DMS153 (cell line): ENCODE data around the gene CDHR5.
"Not testable (repeated sequence)": the region's sequence is repeated elsewhere in the genome, so short reads cannot be mapped to it uniquely, and the experiment has no call there.

Experiments used
- DNase-seq: peaks from one replicate; lab custom pipeline; 2025; lab: John Stamatoyannopoulos, UW

Gene CDHR5, protein sequence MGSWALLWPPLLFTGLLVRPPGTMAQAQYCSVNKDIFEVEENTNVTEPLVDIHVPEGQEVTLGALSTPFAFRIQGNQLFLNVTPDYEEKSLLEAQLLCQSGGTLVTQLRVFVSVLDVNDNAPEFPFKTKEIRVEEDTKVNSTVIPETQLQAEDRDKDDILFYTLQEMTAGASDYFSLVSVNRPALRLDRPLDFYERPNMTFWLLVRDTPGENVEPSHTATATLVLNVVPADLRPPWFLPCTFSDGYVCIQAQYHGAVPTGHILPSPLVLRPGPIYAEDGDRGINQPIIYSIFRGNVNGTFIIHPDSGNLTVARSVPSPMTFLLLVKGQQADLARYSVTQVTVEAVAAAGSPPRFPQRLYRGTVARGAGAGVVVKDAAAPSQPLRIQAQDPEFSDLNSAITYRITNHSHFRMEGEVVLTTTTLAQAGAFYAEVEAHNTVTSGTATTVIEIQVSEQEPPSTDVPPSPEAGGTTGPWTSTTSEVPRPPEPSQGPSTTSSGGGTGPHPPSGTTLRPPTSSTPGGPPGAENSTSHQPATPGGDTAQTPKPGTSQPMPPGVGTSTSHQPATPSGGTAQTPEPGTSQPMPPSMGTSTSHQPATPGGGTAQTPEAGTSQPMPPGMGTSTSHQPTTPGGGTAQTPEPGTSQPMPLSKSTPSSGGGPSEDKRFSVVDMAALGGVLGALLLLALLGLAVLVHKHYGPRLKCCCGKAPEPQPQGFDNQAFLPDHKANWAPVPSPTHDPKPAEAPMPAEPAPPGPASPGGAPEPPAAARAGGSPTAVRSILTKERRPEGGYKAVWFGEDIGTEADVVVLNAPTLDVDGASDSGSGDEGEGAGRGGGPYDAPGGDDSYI

DNA sequence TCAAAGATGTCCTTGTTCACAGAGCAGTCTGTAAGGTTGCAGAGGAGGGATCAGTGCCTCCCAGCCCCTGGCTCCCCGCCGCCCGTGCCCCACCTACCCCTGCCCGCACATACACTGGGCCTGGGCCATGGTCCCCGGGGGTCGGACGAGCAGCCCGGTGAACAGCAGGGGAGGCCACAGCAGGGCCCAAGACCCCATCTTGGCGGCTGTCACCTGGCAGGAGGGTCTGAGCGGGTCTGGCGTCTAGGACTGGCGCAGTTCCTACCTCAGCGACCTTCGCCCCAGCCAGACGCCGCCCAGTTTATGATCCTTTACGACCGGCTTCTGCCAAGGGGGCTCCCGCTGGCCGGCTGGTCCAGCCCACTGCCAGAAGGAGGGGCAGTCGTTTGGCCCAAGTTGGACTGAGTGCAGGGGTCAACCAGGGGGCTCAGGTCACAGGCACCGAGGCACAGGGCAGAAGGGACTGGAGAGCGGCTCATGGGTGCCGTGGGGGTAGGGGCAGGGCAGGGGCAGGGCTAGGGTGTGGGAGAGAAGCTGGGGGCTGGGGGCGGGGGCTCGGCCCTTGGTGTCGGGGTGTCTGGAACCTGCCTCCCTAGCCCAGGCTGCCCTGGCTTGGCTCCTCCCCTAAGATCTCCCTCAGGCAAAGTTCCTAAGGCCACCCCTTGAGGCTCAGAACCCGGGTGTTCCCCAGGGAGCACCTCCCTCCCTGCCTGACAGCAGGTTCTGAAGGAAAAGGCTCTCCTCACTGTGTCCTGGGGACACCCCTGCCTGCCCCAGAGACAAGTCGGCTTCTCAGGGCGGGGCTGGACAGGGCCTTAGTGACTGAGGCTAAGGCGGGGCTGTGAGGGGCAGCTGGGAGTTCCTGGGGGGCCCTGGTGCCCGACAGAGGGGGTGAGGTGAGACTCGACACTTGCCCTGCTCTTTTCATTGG lies at the start of gene CDHR5:
TSS of gene CDHR5 (minus strand) at position 251 of the 931 bp plus-strand sequence. CDS start at position 198, 53 bp downstream.
- DNase-seq, result no peak

DNA sequence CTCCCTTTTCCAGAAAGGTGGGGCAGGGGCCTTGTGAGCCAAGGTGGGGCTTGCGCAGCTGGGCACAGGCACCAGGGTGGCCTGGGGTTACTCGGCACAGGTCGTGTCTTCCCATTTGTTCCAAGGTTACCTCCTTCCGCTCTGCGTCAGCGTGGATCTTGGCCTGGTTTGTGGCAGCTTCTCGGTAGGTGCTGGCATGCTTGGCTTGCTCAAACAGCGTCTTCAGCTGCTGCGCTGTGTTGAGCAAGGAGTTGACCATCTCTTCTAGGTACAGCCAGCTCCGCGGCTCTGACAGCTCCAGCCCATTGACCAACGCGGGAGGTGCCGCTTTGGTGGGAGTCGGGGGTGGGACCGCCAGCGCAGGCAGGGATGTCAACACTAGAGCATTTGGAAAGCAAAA lies 49.7 kb upstream of the CDHR5 start:
- DNase-seq, result no peak

DNA sequence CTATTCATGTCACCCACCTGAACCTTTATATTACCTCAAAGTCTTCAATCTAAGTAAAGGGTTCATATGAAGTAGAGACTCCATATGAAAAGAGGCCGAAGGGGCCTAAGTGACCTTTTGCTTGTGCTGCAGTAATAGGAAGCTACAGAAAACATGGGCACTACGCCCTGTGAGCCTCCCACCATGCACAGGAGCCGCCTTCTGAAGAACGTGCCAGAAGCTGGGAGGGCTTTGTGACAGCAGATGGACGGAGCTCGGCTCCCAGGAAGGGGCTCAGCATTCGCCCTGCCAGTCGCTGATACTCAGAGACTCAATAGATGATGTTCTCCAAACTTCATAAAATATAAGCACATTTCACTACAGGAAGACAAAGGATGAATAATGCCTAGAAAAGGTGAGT lies 49.1 kb upstream of the CDHR5 start:
- no peak for DNase-seq

DNA sequence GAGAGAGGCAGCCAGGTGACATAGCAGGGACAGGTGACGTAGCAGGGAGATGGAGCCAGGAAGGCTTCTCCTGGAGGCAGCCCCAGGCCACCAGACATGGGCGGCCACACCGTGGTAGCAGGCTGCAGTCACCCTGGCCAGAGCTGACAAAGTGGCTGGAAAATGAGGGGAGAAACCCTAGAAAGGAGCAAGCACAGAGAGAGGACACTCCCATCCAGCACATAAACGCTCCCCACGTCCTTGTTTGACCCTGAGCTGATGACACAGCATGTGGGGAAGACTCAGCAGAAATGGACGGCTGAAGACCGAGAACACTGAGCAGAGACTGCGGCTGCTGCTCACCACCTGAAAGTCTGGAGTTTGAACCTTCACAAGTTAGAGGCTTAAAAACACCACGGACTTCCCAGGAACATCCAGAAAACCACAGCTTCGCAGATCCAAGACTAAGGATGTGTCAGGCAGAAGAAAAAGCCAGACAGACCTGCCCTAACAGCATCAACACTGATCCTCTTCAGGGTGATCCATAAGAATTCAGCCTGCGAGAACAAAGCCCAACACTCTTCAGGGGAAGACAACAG lies 41.0 kb upstream of the CDHR5 start:
- DNase-seq, result no peak

DNA sequence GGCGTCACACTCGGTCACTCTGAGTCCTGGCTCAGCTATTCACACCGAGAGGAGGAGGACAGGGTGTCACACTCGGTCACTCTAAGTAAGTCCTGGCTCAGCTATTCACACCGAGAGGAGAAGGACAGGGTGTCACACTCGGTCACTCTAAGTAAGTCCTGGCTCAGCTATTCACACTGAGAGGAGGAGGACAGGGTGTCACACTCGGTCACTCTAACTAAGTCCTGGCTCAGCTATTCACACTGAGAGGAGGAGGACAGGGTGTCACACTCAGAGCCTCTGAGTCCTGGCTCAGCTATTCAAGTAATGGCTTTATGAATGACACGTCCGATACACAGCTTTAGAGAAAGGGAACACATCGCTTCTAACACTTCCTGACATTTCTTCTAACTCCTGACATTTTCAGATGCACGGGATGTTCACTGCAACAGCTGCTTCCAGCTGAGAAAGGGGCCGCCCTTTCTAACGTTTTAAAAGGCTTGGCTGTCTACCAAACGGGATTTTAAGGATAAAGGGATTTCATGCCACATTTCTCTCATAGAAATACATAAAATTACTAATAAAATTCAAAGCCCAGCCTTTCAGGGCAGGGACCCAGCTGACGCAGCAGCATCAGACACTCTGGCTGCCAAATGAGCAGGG lies 40.4 kb upstream of the CDHR5 start:
- no peak for DNase-seq

DNA sequence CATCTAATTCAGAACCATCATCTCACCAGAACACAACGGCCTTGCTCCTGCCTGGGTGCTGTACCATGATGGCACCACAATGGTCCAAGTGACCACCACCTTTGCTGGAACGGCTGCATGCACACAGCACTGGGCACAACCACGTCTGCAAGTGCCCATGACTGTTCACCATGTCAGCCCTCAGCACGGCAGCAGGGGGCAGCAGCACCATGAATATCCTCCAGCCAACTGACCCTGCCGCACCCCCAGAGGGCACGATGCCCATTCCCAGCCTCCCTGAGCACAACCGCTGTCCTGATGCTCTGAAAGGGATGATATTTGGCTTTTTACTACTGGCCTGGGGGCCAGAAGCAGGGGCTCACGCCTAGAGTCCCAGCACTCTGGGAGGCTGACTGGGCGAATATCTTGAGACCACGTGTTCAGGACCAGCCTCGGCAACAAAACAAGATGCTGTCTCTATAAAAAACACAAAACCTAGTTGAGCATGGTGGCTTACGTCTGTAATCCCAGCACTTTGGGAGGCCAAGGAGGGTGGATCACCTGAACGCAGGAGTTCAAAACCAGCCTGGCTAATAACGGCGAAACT lies 38.0 kb upstream of the CDHR5 start:
- peak; percentile 2 for DNase-seq

DNA sequence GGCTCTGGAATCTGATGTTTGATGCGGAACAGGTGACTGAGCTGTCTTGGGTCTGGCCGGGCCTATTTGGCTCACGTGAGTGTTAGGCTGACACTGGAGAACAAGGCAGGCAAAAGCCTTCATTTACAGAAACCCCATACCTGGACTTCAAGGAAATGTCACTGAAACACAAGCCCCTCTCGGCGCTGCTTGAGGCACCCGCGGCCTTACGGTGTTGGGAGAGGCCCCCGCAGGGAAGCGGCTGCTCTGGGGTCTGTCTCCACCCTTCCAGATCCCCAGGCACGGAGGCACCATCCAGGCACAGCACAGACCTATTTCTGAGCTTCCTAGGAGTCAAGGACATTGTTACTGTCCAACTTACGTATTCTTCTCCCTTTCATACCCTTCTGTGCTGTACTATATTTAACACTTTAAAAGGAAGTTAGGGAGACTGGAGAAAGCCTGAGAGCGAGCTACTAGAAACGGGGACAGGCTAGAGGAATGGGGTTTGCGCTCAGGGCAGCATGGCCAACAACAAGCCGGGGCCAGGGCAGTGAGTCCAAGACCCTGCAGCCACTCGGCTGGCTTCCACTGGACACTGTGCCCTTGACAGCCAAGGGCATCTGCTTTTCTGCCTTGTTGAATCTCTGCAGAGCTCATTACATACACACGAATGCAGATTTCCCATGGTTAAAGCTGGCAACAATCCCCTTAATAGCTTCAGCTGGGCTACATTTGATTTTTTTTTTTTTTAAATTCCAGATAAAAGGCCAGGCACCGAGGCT lies 36.1 kb upstream of the CDHR5 start:
- DNase-seq, result no peak

DNA sequence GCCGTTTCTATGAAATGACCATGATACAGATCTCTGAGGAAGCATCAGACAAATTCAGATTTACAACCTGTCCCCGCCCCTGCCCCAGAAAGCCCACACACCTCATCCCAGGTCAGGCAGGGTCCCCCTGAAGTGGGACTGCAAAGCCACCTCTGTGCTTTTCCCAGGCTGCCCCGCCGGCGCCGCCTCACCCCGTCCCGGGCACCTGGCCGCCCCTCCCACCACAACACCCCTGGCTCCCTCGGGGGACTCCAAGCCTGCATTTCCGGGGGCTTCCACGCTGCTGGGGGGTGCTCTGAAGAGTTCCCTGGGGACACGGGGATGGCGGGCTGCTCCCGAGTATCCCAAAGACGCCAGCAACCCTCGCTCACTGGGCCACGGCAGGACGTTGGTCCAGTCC lies 35.5 kb upstream of the CDHR5 start:
- DNase-seq, result no peak

DNA sequence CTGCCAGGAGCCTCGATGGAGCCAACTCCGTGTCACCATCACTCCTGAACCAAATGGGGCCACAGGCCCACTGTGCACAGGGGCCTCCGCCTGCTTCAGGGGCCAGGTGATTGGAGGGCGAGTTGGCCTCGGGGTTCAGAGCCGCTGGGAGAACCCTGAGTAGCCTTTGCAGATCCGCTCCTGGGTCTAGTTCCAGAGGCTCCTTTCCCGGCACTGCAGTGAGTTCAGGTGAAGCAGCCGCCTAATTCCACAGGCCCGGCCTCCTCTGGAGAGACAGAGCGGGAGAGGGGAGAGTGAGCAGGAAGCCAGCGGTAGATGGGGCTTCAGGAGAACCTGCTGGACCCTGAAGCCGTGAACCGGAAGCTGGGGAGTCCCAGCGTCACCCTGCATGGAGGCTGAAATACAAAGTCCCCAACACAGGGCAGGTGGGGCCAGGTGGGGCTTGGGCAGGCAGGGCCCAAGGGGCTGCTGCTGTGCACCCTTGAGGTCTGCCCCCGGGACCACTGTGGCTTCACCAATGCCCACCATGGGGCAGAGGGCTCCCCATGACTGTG lies 34.9 kb upstream of the CDHR5 start:
- no peak for DNase-seq

DNA sequence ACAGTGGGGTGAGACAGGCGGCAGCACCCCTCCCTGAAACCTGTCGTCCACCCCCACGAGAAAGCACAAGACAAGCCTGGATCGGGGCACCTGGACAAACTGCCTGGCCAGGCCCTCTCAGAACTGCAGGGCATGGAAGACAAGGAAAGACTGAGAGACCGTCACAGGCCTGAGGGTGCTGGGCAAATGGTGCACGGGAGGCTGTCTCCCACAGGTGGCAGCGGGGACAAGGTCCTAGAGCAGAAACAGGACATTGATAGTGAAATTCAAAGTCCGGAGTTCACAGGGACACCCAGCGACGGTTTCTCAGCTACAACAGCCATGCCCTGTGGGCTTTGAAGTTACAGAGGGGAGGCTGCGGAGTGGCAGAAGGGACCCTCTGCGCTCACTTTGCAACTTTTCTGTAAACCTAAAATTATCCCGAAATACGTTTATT lies 33.0 kb upstream of the CDHR5 start:
- DNase-seq, result no peak

DNA sequence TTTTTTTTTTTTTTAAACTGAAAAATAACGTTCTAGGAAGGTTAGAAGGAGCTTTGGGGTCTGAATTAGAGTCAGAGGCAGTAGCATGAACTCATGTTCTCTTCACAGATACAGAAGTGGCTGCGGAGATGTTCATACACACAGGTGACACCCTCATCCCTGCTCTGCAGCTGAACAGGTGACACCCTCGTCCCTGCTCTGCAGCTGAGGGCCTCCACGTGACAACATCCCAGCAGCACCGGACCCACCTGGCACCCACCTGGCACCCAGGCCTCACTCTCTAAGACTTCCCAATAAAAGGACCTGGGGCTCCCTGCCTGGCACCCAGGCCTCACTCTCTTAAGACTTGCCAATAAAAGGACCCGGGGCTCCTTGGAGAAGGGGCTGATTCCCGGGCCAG lies 32.1 kb upstream of the CDHR5 start:
- DNase-seq, result no peak

DNA sequence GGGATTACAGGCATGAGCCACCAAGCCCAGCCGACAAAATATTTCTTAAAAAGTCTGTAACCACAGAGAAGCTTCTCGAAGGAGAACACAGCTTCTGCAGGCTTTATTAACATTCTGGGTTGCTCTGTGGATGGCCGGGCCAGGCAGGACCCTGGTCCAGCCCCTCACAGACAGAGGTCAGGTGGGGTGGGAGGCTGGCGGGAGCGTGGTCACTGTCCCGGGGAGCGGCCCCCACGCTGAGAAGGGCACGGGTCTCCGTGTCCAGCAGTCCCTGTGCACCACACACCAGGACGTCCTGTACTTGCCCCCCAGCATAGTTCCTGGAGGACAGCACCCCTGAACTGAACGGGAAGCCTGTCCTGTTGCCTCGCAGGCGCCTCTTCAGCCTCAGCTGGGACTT lies 31.7 kb upstream of the CDHR5 start:
- no peak for DNase-seq

DNA sequence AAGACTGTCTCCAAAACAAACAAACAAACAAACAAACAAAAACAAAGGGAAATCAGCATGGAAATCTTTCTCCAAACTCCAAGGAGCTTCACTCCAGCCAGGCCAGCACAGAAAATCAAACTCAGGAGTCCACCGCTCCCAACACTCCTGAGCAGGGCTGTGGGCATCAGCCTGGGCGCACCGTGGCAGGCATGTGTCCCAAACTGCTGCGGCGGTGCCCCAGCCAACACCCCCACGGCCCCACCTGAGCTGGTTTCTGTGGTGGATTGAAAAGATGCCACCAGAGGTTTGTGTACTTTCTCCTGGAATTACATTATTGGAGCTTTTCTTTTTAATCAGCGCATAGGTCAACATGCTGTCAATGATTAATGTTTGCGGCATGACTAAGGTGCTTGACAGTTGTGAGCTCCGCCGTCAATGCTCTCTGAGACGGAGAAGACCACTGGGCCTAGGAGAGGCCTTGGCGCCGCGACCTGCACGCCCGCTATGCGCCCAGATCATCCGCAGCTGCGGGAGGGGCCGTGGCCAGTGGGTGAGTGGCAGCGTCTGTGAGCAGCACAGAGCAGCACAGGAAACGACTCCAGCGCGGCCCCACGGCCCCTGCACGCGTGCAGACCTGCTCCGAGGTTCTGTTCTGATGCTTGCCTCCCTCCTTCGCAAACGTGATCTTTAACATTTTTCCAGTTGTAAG lies 30.4 kb upstream of the CDHR5 start:
- DNase-seq, result no peak

DNA sequence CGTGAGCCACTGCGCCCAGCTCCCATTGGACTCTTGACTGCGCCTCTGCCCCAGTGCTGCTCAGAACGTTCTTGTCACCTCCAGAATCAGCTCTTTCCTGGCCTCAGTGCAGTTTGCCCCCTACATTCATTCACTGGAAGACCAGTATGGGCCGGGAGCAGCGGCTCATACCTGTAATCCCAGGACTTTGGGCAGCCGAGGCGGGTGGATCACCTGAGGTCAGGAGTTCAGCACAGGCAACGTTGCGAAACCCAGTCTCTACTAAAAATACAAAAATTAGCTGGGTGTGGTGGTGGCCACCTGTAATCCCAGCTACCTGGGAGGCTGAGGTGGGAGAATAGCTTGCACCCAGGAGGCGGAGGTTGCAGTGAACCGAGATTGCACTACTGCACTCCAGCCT lies 29.7 kb upstream of the CDHR5 start:
- not testable (repeated sequence) for DNase-seq

DNA sequence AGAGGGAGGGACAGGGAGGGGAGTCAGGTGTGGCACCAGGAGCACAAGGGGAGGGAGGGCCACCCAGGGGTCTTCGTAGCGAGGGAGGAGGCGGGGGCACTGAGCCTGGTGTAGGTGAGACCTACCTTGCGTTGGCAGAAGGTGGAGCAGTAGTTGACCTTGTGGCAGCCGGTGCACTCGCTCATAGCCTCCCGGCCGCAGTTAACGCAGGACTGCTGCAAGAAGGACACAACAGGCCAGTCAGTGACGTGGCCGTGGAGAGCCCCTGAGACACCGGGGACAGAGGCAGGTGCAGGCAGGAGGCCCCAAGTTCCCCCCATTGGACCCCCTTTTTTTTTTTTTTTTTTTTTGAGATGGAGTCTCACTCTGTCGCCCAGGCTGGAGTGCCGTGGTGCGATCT lies 29.1 kb upstream of the CDHR5 start:
- no peak for DNase-seq

DNA sequence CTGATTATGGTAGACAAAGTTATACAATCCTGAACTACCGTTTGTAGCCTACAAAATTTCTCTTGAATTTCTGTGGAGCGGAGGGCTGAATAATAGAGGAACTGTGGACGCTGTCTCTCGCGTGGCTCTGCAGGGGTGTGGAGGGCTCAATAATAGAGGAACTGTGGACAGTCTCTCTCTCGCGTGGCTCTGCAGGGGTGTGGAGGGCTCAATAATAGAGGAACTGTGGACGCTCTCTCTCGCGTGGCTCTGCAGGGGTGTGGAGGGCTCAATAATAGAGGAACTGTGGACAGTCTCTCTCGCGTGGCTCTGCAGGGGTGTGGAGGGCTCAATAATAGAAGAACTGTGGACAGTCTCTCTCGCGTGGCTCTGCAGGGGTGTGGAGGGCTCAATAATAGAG lies 28.4 kb upstream of the CDHR5 start:
- not testable (repeated sequence) for DNase-seq

DNA sequence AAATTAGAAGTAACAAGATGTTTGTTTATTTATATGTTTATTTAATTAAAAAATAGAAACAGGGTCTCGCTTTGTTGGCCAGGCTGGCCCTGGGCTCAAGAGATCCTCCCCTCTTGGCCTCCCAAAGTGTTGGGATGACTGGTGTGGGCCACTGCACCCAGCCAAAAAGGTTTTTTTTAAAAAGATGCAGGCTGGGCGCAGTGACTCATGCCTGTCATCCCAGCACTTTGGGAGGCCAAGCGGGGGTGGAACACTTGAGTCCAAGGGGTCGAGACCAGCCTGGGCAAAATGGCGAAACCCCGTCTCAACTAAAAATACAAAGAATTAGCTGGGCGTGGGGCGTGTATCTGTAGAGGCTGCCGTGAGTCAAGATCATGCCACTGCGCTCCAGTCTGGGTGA lies 25.7 kb upstream of the CDHR5 start:
- DNase-seq, result no peak

DNA sequence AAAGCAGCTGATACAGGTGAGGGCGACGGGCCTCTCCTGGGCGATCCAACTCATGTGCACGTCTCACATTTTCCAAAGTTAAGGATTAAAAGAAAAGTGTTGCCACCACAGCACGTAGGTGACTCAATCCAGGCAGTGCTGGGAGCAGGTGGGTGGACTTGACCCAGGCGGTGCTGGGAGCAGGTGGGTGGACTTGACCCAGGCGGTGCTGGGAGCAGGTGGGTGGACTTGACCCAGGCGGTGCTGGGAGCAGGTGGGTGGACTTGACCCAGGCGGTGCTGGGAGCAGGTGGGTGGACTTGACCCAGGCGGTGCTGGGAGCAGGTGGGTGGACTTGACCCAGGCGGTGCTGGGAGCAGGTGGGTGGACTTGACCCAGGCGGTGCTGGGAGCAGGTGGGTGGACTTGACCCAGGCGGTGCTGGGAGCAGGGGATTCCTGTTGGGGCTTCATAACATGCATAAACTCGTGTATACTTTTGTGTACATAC lies 23.0 kb upstream of the CDHR5 start:
- DNase-seq, result not testable (repeated sequence)

DNA sequence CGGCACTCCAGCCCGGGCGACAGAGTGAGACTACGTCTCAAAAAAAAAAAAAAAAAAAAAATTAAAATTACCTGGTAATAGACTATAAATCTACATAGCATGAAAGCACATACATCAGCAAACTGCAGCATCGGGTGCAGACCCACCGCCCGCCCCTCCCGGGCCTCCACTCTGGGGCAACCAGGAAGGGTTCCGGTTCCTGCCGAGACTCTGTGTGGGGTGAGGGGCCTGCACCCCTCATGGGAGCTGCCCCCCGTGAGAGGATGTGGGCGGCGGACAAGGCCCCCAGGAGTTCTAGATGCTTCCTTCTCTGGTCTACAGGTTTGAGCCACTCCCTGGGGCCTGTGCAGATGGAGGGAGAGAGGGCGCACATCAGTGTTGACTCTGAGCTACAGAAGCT lies 21.5 kb upstream of the CDHR5 start:
- DNase-seq, result no peak
